ENCODE data around the gene QSER1.

- TF ChIP-seq CTCF (conservative IDR thresholded peaks at IDR 0.05; ENCODE audit: low read depth in 2 of 2) = no peak
- TF ChIP-seq EZH2phosphoT487 (IDR thresholded peaks at IDR 0.05; ENCODE audit: unreplicated experiment) = no peak
- TF ChIP-seq CREB1 (CRISPR knock-in tag; IDR thresholded peaks at IDR 0.05; ENCODE audit: low read depth) = no peak
- no peak for TF ChIP-seq REST (IDR thresholded peaks at IDR 0.05; ENCODE audit: unreplicated experiment)
These were observed 134.6 kb downstream of the QSER1 start for GRCh38 chr11:33027233-33027632.

Data from GM23338 (cell line).